Activated CD4-positive, alpha-beta T cell treated with anti-CD3 and anti-CD28 coated beads for 4 hours (primary cell): ENCODE data around the gene PPP2R2C.

Experiments used
- DNase-seq, 2 donors: peaks; one replicate each; pipeline ENCODE4 v3.0.0-alpha.2; 2020

The PPP2R2C gene

DNA sequence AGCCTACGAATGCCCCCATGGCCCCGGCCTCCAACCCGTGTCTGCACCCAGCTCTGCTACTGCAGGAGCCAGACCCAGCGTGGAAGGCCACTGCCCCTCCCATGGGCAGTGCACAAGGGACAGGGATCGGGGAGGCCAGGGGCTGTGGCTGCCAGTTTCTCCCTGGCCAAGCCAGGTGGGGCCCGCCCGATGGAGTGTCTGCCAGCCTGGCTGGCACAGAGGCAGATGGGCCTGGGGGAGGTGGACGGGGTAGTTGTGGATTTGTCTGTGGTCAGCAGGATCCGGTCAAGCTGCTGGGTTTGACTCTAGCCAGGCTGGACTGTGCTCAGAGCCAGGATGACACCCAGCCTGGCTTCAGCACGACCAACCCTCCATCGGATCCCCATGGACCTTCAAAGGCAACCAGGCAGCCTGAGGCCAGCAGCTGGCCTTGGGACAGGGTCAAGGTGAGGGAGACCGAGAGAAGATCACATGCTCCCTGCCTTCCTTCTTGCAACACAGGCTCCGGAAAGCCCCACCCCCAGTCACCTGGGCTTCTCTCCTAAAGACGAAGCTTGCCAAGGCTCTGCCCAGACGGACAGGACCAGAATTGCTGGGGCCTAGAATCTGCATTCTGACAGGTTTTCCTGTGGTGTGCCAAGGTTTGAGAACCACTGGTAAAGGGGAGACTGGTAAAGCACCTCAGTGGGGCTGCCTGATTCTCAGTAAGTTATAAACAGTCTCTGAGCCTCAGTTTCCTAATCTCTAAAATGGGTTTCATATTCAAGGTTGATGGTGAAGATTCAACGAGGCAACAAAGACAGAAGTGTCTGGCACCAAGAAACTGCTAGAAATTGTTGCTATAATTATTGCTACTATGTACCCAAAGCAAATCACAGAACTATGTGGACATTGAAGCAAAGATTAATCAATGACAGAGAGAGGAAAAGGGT is 78.6 kb downstream of the PPP2R2C start:
- no peak for DNase-seq

- DNase-seq, result no peak
Observed at GRCh38 chr4:6393066-6393465, 79.3 kb downstream of the PPP2R2C start.

- DNase-seq, result no peak
Observed at GRCh38 chr4:6392407-6392806, 80.0 kb downstream of the PPP2R2C start.

GRCh38 chr4:6391852-6392188 is 80.6 kb downstream of the PPP2R2C start:
- DNase-seq, result no peak

GRCh38 chr4:6391186-6391851 is 81.1 kb downstream of the PPP2R2C start:
- no peak for DNase-seq

- DNase-seq, result no peak
Observed at GRCh38 chr4:6390356-6390755, 82.1 kb downstream of the PPP2R2C start.

GRCh38 chr4:6389142-6389825 is 83.1 kb downstream of the PPP2R2C start:
- DNase-seq, result no peak

GRCh38 chr4:6388713-6389112 is 83.7 kb downstream of the PPP2R2C start:
- no peak for DNase-seq

- DNase-seq, result no peak
Observed at GRCh38 chr4:6387946-6388345, 84.5 kb downstream of the PPP2R2C start.

GRCh38 chr4:6386091-6386490 is 86.3 kb downstream of the PPP2R2C start:
- no peak for DNase-seq

DNA sequence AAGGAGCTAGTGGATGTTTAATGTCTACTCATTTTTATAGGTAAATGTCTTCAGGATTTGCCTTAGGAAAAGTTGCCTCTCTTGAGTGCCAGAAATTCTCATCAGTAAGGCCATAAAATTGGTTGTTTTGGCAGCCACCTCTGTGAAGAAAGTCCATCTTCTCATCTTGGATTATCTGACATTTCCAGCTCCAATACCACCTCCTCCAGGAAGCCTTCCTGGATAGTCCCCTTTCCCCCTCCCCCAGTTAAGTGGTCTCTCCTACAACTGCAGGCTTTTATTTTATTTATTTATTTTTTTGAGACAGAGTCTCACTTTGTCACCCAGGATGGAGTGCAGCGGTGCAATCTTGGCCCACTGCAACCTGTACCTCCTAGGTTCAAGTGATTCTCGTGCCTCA is 87.1 kb downstream of the PPP2R2C start:
- DNase-seq, result no peak

- DNase-seq, result no peak
Observed at GRCh38 chr4:6384541-6384940, 87.9 kb downstream of the PPP2R2C start.

DNA sequence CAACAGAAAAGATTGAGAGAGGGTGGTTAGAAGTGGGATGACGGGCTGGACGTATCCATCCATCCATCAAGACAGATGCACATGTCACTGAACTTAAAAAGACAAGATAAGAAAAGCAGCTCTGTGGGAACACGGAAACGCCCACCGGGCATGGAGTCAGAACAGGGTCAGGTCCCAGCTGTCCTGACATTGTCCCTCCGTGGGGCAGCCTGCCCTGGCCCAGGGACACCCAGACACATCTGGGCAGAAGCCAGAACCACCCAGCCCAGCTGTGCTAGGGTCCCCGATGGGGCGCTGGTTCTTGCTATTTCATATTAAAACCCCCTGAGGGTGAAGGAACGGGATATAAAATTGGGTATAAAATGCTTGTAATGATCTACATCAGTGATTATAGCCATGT is 88.5 kb downstream of the PPP2R2C start:
- DNase-seq, result no peak

- no peak for DNase-seq
Observed at GRCh38 chr4:6383009-6383404, 89.4 kb downstream of the PPP2R2C start.

- no peak for DNase-seq
Observed at GRCh38 chr4:6381571-6382123, 90.8 kb downstream of the PPP2R2C start.

DNA sequence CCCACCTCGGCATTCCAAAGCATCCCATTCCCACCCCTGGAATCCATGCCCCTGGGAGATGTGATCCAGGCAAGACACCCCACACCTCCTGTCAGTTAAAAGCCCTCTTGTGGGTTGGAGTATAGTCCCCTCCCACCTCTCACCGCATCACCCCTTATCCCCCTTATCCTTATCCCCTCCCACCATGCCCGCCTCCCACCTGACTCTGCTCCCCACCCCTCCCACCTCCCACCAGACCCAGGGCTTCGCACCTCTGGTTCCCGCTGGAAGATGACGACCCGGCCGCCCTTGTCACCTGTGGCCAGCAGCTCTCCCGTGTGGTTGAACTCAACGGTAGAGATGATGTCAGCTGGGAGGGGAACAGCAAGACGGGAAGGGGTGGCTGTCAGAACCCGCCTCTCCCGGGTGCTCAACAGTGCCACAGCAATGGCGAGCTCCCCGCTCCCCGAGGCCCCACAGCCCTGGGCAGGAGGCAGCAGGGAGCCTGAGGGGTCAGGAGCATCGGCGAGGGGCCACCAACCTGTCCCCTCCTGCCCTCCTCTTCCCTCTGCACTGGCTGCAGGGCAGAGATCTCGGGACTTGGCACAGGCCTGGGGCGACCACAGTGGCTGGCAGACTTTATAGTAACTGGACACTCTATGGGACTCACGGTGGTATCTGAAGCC is 91.5 kb downstream of the PPP2R2C start:
- no peak for DNase-seq

GRCh38 chr4:6379767-6380745 is 92.4 kb downstream of the PPP2R2C start:
- no peak for DNase-seq

GRCh38 chr4:6378493-6379445 is 93.6 kb downstream of the PPP2R2C start:
- no peak for DNase-seq

- no peak for DNase-seq
Observed at GRCh38 chr4:6377626-6378492, 94.6 kb downstream of the PPP2R2C start.
